ENCODE measurements around the gene ITIH5.
A peak's percentile ranks its signal among the peaks of the same experiment; 100 is the strongest.

ITIH5 gene

DNA sequence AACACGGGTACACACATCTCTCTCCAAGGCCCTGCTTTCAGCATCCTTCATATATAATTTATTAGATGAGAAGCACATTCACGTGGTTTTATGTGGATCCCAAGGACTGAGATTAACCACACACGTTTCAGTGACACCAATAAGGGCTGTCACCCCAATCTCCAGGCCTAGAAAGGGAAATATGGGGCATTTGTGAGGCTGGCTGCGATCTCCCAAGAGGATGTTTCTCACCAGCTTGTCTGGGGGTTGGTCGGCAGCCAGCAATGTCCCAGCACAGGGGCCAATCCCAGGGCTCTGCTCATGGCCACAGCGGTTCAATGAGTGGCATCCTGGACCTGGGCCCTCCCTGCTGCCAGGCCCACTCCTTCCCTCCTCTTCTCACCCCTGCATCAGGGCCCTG is 115.5 kb downstream of the ITIH5 start:
- no peaks in the 10 kb centered on the region for H3K4me1 Mint-ChIP-seq (ENCODE audit: low read depth)
- no peak overlapping the region for H3K27ac Mint-ChIP-seq
- H3K36me3 Mint-ChIP-seq (ENCODE audit: low read depth): no peaks in the 10 kb centered on the region
- H3K9me3 Mint-ChIP-seq: no peaks in the 10 kb centered on the region
- H3K27me3 Mint-ChIP-seq (ENCODE audit: low read depth): peaks cover 9% of the 10 kb centered on the region
- DNase-seq (ENCODE audit: low spot score): no peak
- H3K4me3 Mint-ChIP-seq: no peak overlapping the region

DNA sequence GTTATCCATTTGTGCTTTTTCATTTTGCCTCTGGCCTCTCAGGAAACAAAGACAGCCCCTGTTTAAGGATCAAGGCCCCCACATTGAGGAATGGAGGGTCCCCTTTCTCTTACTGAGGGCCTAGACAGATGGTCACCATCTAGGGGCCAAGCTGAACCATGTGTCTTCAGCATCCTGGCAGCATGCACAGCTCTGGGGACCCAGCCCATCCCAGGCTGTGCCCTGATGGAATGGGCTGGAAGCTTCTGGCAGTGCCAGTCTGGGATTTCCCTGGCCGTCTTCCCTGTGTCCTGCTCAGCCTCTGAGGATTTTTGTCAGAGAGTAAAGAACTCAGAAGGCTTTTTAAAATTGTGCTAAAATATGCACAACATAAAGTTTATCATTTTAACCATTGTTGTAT is 116.8 kb downstream of the ITIH5 start:
- no peak for DNase-seq (ENCODE audit: low spot score)
- Mint-ChIP-seq H3K4me1 (ENCODE audit: low read depth) (no peaks in the 10 kb centered on the region), H3K9me3 (no peaks in the 10 kb centered on the region), H3K4me3 (no peak overlapping the region), H3K36me3 (ENCODE audit: low read depth) (no peaks in the 10 kb centered on the region), H3K27ac (no peak overlapping the region), H3K27me3 (ENCODE audit: low read depth) (peaks cover 6% of the 10 kb centered on the region)

GRCh38 chr10:7547829-7548228 is 118.9 kb downstream of the ITIH5 start:
- Mint-ChIP-seq H3K36me3 (ENCODE audit: low read depth) (no peaks in the 10 kb centered on the region), H3K9me3 (no peaks in the 10 kb centered on the region), H3K4me1 (ENCODE audit: low read depth) (no peaks in the 10 kb centered on the region), H3K27ac (no peak overlapping the region), H3K4me3 (no peak overlapping the region), H3K27me3 (ENCODE audit: low read depth) (peaks cover 4% of the 10 kb centered on the region)
- no peak for DNase-seq (ENCODE audit: low spot score)

- Mint-ChIP-seq H3K27me3 (ENCODE audit: low read depth) (peaks cover 4% of the 10 kb centered on the region), H3K4me3 (no peak overlapping the region), H3K36me3 (ENCODE audit: low read depth) (no peaks in the 10 kb centered on the region), H3K27ac (no peak overlapping the region), H3K9me3 (no peaks in the 10 kb centered on the region), H3K4me1 (ENCODE audit: low read depth) (no peaks in the 10 kb centered on the region)
- no peak for DNase-seq (ENCODE audit: low spot score)
Observed at GRCh38 chr10:7547206-7547605, 119.6 kb downstream of the ITIH5 start.

- Mint-ChIP-seq H3K4me1 (ENCODE audit: low read depth) (no peaks in the 10 kb centered on the region), H3K27me3 (ENCODE audit: low read depth) (peaks cover 4% of the 10 kb centered on the region), H3K27ac (no peak overlapping the region), H3K36me3 (ENCODE audit: low read depth) (no peaks in the 10 kb centered on the region), H3K4me3 (no peak overlapping the region), H3K9me3 (no peaks in the 10 kb centered on the region)
- no peak for DNase-seq (ENCODE audit: low spot score)
Observed at GRCh38 chr10:7546385-7546967, 120.3 kb downstream of the ITIH5 start.

- H3K27me3 Mint-ChIP-seq (ENCODE audit: low read depth): peaks cover 3% of the 10 kb centered on the region
Observed at GRCh38 chr10:7545792-7546191, 121.0 kb downstream of the ITIH5 start.

GRCh38 chr10:7545261-7545660 is 121.5 kb downstream of the ITIH5 start:
- Mint-ChIP-seq H3K9me3 (no peaks in the 10 kb centered on the region), H3K27ac (no peak overlapping the region), H3K27me3 (ENCODE audit: low read depth) (peaks cover 2% of the 10 kb centered on the region), H3K4me3 (no peak overlapping the region), H3K4me1 (ENCODE audit: low read depth) (no peaks in the 10 kb centered on the region), H3K36me3 (ENCODE audit: low read depth) (no peaks in the 10 kb centered on the region)
- no peak for DNase-seq (ENCODE audit: low spot score)

More at GRCh38 chr10:7545792-7546191, 121.0 kb downstream of the ITIH5 start:
- no peaks in the 10 kb centered on the region for H3K36me3 Mint-ChIP-seq (ENCODE audit: low read depth)
- no peaks in the 10 kb centered on the region for H3K9me3 Mint-ChIP-seq
- no peaks in the 10 kb centered on the region for H3K4me1 Mint-ChIP-seq (ENCODE audit: low read depth)
- no peak for DNase-seq (ENCODE audit: low spot score)
- H3K27ac Mint-ChIP-seq: no peak overlapping the region
- H3K4me3 Mint-ChIP-seq: no peak overlapping the region

- peaks cover 4% of the 10 kb centered on the region for H3K4me1 Mint-ChIP-seq (ENCODE audit: low read depth)
- no peak overlapping the region for H3K27ac Mint-ChIP-seq
- H3K9me3 Mint-ChIP-seq: peaks cover 1% of the 10 kb centered on the region
- H3K36me3 Mint-ChIP-seq (ENCODE audit: low read depth): peaks cover 2% of the 10 kb centered on the region
- no peak for DNase-seq (ENCODE audit: low spot score)
- H3K27me3 Mint-ChIP-seq (ENCODE audit: low read depth): no peaks in the 10 kb centered on the region
- H3K4me3 Mint-ChIP-seq: no peak overlapping the region
Observed at GRCh38 chr10:7544203-7544602, 122.6 kb downstream of the ITIH5 start.

DNA sequence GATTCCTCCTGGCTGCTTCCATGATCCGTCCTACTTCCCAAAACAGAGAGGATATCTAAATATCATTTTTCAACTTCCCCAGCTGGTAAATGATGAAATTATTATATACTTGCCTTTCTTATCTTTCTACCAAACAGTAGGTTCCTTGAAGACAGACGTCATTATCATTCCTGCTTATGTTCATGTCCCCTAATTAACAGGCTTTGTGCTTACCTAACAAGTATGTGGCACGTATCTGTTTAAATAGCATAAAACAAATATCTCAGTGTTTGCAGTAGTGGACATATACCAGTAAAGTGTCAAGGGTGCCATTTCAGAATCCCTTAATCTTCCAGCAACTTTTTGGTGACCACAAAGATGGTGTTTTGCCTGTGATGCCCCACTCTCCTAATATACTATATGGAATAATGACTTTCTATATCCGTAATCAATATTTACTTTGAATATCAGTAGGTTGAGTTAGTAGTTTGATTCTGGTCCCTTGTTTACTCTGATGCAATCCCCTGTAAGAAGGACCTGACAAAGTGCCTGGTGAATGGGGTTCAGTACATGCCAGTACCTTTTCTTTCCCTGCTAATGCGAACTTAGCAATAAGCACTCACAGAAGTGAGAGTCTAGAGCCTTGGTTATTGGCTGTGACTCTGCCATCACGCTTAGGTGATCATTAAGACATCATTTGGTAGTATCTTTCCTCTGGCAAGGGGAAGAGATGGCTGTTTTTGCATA is 124.4 kb downstream of the ITIH5 start:
- no peak overlapping the region for H3K27ac Mint-ChIP-seq
- peaks cover 9% of the 10 kb centered on the region for H3K4me1 Mint-ChIP-seq (ENCODE audit: low read depth)
- peaks cover 9% of the 10 kb centered on the region for H3K36me3 Mint-ChIP-seq (ENCODE audit: low read depth)
- no peak for DNase-seq (ENCODE audit: low spot score)
- peaks cover 15% of the 10 kb centered on the region for H3K9me3 Mint-ChIP-seq
- no peak overlapping the region for H3K4me3 Mint-ChIP-seq
- H3K27me3 Mint-ChIP-seq (ENCODE audit: low read depth): no peaks in the 10 kb centered on the region

- peaks cover 9% of the 10 kb centered on the region for H3K36me3 Mint-ChIP-seq (ENCODE audit: low read depth)
Observed at GRCh38 chr10:7541137-7542087, 125.4 kb downstream of the ITIH5 start.

GRCh38 chr10:7538970-7539654 is 127.7 kb downstream of the ITIH5 start:
- peak; percentile 39 for DNase-seq (ENCODE audit: low spot score)
- peaks cover 9% of the 10 kb centered on the region for H3K4me1 Mint-ChIP-seq (ENCODE audit: low read depth)
- peaks cover 9% of the 10 kb centered on the region for H3K36me3 Mint-ChIP-seq (ENCODE audit: low read depth)
- H3K4me3 Mint-ChIP-seq: peak overlapping the region; percentile 39
- H3K9me3 Mint-ChIP-seq: peaks cover 17% of the 10 kb centered on the region
- H3K27me3 Mint-ChIP-seq (ENCODE audit: low read depth): no peaks in the 10 kb centered on the region
- H3K27ac Mint-ChIP-seq: peak overlapping the region; percentile 83

More at GRCh38 chr10:7541137-7542087, 125.4 kb downstream of the ITIH5 start:
- Mint-ChIP-seq H3K4me1 (ENCODE audit: low read depth) (peaks cover 9% of the 10 kb centered on the region), H3K4me3 (no peak overlapping the region), H3K27me3 (ENCODE audit: low read depth) (no peaks in the 10 kb centered on the region), H3K9me3 (peaks cover 17% of the 10 kb centered on the region), H3K27ac (no peak overlapping the region)
- no peak for DNase-seq (ENCODE audit: low spot score)

DNA sequence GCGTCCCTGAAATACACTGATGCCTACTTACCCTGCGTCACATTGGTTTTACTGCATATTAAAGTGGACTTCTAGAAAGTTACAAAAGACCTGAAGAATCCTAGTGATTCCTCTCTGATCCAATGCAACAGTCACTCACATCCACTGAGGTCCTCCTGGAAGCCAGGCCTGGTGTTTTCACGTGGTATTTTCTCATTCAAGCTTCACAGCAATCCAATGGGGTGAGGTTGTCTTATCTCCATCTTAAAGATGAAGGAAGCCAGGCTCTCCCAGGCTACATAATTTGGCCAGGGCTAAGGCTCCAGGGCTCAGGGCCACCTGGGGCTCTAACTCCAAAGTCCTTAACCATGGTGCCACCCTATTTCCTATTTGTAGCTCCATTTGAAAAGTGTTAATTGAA is 129.6 kb downstream of the ITIH5 start:
- Mint-ChIP-seq H3K4me3 (no peak overlapping the region), H3K9me3 (peaks cover 17% of the 10 kb centered on the region), H3K27ac (no peak overlapping the region), H3K4me1 (ENCODE audit: low read depth) (peaks cover 9% of the 10 kb centered on the region), H3K27me3 (ENCODE audit: low read depth) (no peaks in the 10 kb centered on the region), H3K36me3 (ENCODE audit: low read depth) (peaks cover 9% of the 10 kb centered on the region)
- no peak for DNase-seq (ENCODE audit: low spot score)

GRCh38 chr10:7534480-7534852 is 132.3 kb downstream of the ITIH5 start:
- Mint-ChIP-seq H3K4me3 (no peak overlapping the region), H3K9me3 (peaks cover 17% of the 10 kb centered on the region), H3K4me1 (ENCODE audit: low read depth) (peaks cover 7% of the 10 kb centered on the region), H3K27me3 (ENCODE audit: low read depth) (peaks cover 7% of the 10 kb centered on the region), H3K27ac (no peak overlapping the region), H3K36me3 (ENCODE audit: low read depth) (peaks cover 9% of the 10 kb centered on the region)
- DNase-seq (ENCODE audit: low spot score): no peak
